ENCODE measurements around the gene ITLN2. TPM values are rescaled to one million over a fixed set of nuclear protein-coding genes. Genes with fewer than 3 reads are reported as not detected.
A peak's percentile ranks its signal among the peaks of the same experiment; 100 is the strongest.
"Not testable (repeated sequence)": the region's sequence is repeated elsewhere in the genome, so short reads cannot be mapped to it uniquely, and the experiment has no call there.

The ITLN2 gene
- not detected for total RNA-seq

DNA sequence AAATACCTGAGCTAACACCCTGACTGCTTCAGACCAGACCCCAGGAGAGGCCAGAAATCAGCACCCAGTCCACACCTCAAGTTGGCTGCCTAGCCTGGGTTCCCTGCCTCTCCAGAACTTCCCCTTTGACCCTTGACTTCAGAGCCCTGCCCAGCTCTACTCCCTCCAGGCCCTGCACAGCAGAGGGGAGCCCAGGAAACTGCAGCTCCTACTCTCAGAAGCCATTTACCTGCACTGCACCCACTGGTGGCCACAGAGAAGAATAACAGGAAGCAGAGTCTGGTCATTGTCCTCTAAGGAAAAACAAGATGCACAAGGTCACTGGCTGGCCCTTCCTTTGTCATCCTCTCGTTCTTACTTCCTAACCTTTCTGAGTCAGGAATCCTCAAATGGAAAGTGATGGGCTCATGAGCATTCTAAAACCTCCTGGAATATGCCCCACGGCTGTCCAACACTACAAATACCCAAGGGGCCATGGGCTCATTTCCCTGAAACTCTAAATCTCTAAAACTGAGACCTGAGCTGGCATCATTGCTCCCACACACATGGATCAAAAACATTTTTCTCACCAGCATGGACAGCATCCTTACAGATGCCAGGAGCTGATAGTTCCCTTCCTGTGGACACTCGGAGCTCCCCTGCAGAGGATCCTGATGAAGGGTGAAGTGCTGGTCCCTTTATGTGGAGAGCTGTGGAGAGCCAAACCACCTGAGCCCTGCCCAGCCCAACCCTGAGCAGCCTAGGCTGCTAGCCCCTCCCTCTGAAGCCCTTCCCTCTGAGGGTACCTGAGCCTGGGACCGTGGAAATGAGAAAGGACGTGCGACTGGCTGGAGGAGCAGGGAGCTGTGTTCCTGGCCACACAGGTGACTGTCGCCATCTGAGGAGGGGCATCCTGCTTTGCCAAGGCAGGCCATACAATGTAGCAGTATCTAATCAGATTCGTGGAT is at the start of gene ITLN2:
TSS of gene ITLN2 (minus strand) at position 652 of the 947 bp plus-strand sequence. CDS start at position 584, 68 bp downstream.
- DNase-seq (ENCODE audit: low spot score in 2 of 2) (no peak), FAIRE-seq (no peak)

DNA sequence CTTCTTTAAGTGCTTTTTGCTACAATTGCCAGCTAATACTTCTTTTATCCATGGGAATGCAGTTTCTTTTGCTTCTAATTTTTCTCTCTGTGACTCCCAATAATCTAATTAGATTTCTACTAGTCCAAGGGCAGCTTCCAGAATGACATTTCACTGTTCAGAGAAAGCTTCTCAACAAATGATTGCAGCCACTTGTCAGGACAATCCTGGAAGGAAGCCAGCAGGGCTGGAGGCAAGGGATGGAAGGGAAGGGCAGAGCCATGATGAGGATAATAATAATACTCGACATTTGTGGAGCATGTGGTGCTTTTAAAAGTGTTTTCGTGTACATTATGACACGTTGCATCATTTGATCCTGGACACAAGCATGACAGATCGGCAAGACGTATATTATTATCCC is 46.9 kb upstream of the ITLN2 start:
- FAIRE-seq (no peak), DNase-seq (ENCODE audit: low spot score in 2 of 2) (no peak)

DNA sequence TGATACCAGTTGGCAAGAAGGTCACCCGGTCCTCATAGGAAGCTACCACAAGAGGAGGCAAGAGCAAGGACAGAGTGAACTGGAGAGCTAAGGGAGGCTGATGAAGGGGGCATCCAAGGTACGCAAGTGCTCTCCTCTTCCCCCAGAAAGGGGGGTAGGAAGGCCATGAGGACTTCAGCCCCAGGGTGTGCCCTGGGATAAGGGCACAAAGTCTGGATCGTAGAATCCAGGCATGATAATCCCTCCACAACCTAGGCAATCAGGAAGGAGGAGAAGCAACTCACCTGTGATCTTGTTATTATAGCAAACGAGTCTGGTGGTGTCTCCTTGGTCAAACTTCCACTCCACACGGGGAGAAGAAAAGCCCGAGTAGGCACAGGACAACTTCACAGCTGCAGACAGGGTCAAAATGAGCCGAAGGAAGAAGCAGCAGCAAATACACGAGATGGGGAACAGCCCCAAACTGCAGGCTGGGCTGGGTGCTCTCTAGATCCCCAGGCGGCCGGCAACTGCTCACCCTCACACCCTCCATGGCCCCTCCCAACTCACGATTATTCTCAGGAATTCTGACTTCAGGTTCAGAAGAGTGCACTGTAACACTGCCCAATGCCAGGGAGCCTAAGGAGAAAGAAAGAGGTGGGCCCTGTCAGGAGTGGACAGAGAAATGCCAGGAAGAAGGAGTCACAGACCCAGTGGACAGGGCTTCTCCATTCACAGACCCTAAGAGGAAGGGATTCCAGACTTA is 46.3 kb upstream of the ITLN2 start:
- DNase-seq (ENCODE audit: low spot score in 2 of 2): no peak
- no peak for FAIRE-seq

DNA sequence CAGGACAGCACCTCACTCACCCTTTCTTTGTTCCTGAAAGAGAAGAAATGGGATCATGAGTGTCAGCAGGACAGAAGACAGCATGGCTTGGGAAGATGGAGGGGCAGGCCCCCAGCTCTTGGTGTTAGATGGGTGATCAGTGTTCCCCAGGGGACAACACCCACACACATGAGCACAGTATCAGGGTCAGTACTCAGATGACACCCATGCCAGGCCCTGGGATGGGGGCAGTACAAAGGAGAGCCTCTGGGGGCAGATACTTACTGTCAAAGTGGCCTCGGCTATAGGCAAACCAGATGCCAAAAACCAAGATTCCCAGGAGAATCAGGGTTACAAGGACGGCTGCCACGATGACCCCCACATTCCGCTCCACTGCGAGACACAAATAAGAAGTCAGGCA is 44.8 kb upstream of the ITLN2 start:
- DNase-seq (ENCODE audit: low spot score in 2 of 2) (no peak), FAIRE-seq (no peak)

DNA sequence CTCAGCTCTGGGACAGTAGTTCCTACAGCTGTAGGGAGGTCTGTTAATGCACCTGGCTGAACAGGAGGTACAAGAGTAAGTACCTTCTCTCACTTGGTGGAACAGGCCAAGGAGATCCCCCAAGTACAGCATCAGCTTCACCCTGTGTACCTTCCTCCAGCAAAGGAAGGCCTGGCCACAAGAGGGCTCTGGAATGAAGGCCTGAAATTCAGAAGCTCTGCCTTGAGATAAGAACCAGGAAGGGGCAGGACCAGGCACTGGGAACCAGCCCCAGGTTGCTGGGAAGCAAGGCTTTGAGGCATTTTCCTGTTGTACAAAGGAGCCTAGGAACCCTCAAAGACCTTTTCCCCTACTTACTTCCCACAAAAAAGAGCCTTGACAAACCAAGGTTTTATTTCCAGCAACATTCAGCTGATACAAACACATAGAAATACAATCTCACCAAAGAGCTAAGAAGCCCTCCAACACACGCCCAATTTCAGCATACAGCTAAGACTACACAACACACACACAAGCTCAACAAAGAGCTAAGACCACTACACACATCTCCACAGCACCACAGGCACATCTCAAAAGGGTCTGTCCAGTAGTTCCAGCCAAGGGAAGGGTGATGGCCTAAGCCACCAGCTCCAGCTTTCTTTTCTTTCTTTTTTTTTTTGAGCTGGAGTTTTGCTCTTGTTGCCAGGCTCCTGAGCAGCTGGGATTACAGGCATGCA is 42.9 kb upstream of the ITLN2 start:
- FAIRE-seq: no peak
- peak; percentile 34 to 63 for DNase-seq (ENCODE audit: low spot score in 2 of 2)

DNA sequence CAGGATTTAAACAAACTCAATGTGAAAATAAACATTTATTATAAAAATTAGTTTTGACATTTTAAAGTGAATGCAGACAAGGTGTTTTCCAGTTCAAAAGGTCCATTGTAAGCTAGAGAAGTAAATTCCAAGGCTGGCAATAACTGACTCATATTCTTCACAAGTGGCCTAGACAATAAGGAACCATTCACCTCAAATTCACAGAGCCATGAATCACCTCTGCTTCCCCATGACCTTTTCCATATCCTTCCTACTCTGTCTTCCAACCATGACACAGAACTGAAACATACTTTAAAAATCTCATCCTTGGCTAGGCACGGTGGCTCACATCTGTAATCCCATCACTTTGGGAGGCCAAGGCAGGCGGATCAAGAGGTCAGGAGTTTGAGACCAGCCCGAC is 41.6 kb upstream of the ITLN2 start:
- DNase-seq (ENCODE audit: low spot score in 2 of 2) (no peak), FAIRE-seq (no peak)

DNA sequence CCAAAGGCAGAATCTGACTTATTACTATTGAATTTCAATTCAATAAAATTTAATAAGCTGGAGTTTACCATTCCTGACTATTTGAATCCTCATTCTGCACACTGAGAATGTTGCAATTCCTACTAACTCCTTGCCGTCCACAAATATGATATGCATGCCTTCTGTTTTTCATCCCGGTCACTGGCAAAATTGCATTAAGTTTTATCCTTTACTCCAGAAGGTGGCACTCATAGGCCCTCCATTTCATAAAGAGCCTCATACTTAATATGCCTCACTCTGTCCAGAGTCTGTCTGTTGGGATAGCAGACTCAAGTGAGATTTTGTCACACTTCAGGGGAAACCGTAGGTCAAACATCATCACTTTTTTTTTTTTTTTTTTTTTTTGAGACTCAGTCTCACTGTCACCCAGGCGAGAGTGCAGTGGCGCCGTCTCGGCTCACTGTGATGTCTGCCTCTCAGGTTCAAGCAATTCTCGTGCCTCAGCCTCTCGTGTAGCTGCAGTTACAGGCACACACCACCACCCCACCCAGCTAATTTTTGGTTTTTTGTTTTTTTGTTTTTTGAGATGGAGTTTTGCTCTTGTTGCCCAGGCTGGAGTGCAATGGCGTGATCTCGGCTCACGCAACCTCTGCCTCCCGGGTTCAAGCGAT is 39.1 kb upstream of the ITLN2 start:
- DNase-seq (ENCODE audit: low spot score in 2 of 2) (no peak), FAIRE-seq (no peak)

DNA sequence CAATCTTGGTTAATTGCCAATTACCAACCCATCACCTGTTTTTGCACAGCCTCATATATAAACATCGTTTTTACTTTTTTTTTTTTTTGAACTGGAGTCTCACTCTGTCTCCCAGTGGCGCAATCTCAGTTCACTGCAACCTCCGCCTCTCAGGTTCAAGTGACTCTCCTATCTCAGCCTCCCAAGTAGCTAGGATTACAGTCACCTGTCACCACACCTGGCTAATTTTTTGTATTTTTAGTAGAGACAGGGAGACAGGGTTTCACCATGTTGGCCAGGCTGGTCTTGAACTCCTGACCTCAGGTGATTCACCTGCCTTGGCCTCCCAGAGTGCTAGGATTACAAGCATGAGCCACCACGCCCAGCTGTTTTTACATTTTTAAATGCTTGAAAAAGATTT is 37.4 kb upstream of the ITLN2 start:
- not testable (repeated sequence) for DNase-seq (ENCODE audit: low spot score in 2 of 2); FAIRE-seq

DNA sequence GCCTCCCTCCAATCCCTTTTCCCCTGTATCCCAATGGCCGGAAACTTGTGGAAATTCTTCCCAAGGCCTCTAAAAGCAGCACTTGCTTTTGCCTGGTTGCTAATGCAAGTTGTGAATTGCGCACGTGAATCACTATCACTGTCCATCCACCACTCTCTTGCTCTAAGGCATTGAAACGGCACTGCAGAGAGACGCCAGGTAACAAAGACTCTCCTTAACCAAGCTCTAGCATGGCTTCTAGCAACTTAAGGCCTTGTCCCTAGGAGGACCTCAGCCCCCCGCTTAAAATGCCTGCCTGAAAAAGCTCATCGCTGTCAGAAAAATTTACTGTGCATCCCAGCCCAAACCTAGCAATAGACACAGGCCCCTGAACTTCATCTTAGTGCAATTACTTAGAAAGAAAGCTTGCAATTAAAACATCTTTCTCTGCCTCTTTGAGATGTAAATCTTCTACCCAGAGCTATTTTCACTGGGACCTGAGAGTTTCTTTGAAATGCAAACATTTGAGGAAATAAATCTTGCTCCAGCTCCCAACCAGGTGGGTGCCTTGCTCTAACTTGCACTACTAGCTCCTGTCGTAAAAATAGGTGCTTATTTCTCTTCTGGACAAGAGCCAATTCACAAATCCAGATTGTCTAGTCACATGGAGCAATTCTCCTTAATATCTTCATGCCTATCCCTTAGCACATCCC is 32.9 kb upstream of the ITLN2 start:
- no peak for FAIRE-seq

DNA sequence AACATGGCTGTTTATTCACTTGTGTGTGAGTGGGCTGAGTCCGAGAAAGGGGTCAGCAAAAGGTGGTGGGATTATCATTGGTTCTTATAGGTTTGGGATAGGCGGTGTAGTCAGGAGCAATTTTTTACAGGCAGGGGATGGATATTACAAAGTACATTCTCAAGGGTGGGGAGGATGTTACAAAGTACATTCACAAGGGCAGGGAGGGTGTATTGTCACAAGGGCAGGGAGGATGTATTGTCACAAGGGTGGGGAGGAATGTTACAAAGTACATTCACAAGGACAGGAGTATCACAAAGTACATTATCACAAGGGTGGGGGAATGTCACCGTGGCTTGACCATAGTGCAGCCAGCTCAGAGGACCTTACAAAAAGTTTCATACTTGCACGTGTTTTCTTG is 31.1 kb upstream of the ITLN2 start:
- FAIRE-seq (no peak), DNase-seq (ENCODE audit: low spot score in 2 of 2) (no peak)

More for the DNA sequence above, 32.9 kb upstream of the ITLN2 start:
- no peak for DNase-seq (ENCODE audit: low spot score in 2 of 2)

DNA sequence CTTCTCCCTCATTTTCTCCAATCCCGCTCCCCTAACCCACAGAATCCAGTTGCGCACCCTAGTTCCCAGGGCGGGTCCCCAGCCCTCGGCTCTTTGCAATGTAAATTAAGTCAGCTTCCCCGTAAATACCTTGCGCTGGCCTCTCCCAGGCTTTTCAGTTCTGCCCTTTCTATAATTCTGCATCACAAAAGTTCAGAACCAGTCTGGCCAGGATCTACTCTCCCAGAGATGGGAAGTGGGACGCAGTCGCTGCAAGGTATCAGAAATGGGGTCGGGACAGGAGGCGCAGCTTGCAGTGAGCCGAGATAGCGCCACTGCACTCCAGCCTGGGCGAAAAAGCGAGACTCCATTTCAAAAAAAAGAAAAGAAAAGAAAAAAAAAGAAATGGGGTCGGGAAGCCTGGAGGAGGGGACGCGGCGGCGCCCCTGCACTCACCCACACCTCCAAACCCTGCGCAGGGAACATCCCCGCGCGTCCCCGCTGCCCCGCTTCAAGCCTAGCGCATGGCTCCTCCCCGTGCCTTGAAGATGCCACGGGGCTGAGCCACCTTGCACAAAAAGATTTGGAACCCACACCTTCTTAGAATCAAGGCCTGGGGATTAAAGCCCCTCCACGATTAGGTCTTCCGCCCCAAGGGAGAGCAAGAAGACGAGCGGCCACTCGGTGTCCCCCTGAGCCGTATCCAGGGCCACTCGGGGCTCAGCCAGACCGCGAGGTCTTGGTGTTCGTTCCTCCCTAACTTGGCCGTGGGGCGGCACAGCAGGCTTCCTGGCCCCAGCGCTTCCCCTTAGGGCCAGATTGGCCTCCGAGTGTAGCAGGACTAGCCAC is 27.2 kb upstream of the ITLN2 start:
- FAIRE-seq: no peak
- no peak for DNase-seq (ENCODE audit: low spot score in 2 of 2)

DNA sequence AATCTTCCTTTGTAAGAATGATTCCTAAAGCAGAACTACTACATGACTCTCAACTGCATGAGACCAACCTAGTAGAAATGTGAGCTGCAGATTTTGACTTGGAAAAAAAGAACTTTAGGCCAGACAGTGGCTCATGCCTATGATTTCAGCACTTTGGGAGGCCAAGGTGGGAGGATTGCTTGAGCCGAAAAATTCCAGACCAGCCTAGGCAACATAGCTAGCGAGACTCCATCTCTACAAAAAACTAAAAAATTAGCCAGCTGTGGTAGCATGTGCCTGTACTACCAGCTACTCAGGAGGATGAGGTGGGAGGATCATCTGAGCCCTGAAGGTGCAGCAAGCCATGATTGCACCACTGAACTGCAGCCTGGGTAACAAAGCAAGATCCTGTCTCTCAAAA is 24.7 kb upstream of the ITLN2 start:
- DNase-seq (ENCODE audit: low spot score in 2 of 2) (no peak), FAIRE-seq (no peak)

DNA sequence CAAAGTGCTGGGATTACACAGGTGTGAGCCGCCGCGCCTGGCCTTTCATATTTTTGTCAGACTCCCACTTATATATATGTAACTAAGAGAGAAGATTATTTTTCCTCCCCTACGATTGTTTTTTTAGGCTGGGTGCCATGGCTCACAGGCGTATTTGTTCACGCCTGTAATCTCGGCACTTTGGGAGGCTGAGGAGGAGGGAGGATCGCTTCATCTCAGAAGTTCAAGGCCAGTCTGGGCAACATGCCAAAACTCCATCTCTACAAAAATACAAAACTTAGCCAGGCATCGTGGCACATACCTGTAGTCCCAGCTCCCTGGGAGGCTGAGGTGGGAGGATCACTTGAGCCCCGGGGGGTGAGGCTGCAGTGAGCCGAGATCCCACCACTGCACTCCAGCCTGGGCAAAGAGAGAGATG is 23.9 kb upstream of the ITLN2 start:
- FAIRE-seq (no peak), DNase-seq (ENCODE audit: low spot score in 2 of 2) (no peak)

DNA sequence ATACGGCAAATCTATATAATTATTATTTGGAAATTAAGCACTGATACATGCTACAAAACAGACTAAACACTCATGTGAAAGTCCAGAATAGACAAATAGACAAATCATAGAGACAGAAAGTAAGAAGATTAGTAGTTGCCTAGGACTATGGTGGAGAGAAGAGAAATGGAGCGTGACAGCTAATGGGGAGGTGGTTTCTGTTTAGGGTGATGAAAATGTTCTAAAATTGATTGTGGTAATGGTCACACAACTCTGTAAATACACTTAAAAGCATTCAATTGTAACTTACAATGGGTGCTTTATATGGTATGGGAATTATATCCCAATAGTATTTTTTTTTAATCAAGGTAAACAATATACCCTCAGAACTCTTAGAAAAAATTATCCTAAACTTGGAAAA is 20.4 kb upstream of the ITLN2 start:
- FAIRE-seq: no peak
- no peak for DNase-seq (ENCODE audit: low spot score in 2 of 2)

DNA sequence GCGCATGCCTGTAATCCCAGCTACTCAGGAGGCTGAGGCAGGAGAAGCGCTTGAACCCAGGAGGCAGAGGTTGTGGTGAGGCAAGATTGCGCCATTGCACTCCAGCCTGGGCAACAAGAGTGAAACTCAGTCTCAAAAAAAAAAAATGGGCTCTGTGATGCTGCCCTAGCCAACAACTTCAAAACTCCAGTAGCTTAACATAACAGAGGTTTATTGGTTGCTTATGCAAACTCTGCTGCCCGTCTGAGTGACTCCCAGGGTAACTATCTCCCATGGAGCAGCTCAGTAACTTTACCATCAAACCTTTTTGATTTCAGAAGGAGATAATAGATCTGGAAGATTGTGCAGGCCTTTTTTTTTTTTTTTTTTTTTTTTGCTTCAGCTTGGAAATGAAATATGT is 18.9 kb upstream of the ITLN2 start:
- DNase-seq (ENCODE audit: low spot score in 2 of 2) (no peak), FAIRE-seq (no peak)

DNA sequence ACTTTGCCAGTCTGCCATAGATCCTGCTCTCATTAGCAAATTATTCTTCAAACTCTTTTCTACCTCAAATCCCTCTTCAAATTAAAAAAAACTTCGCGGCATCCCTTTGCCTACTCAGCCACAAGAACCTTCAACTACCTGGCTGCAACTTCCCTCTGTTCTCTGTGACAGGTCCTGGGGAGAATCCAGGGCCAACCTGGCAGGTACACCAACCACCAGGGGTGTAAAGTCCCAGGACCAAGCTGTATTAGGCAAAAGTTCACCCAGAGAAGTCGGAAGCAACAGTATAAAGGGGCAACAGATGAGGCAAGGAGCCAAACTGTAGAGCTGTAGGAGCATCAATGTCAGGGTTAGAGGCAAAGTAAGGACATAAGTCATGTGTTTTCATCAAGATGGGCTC is 18.3 kb upstream of the ITLN2 start:
- no peak for DNase-seq (ENCODE audit: low spot score in 2 of 2)
- FAIRE-seq: no peak

DNA sequence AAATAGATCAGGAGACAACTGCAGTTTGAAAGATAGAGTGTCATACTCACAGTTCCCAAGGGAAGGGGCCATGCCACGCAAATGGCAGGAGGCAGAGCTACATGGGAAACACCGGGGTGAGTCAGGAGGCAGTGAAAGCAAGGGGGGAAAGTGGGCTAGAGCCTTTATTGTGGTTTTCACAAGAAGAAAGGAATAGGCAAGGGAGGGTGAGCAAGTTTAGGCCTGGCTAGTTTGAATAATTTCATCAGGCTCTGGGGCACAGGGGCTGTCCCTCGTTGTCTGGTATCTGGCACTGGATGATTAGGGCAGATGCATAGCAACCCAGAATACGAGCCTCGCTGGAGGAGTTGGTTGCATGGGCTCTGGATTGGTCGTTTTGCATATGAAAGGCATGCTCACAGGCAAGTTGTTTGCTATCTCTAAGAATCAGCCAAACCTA is 17.0 kb upstream of the ITLN2 start:
- FAIRE-seq: no peak

DNA sequence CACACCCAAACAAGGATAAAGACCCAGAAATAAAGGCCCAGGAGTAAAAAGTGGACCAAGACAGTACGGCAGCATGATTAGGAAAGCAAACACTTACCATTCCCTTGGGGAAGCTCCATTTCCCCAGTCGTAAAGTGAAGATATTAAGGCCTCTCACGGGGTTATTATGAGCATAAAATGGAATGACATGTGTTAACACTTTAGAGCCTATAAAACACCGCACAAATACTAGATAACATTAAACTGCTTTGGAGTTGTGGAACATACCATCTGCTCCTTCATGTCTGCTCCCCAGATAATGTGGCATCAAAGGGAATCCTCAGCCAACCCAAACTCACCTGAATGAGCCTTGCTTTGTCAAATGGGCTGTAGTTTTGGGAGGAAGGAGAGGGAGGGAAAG is 8.9 kb upstream of the ITLN2 start:
- FAIRE-seq: no peak
- DNase-seq (ENCODE audit: low spot score in 2 of 2): no peak

More for the DNA sequence above, 17.0 kb upstream of the ITLN2 start:
- no peak for DNase-seq (ENCODE audit: low spot score in 2 of 2)

DNA sequence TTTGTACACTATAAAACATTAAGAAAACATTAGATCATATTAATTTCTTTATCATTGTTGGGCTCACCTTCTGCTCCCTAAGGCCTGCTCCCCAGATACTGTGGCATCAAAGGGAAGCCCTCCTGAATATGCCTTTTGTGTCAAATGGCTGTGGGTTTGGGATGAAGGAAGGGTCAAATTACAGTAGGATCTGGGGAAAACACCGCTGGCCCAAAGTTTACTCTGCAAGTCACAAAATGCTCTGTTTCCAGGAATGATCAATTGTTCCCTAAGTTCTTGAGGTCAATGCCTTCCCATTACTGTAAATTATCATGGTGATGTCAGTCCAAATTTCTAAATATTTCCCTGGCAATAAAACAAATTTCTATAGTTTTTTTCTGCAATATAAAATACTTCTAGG is 6.8 kb upstream of the ITLN2 start:
- no peak for DNase-seq (ENCODE audit: low spot score in 2 of 2)
- no peak for FAIRE-seq

Data from frontal cortex (tissue), 4 donors.